HG03378 (cell line): ENCODE measurements around the gene VWA2.

Source experiments
- ATAC-seq: cut with Tn5 transposase; IDR thresholded peaks from one replicate; pipeline ENCODE4 v1.9.1; 2021; ENCODE audit warnings: mild to moderate bottlenecking, moderate library complexity; ENCODE audit not compliant: unreplicated experiment

Gene VWA2

GRCh38 chr10:114274616-114275453, 35.8 kb downstream of the VWA2 start:
- ATAC-seq, result no peak

DNA sequence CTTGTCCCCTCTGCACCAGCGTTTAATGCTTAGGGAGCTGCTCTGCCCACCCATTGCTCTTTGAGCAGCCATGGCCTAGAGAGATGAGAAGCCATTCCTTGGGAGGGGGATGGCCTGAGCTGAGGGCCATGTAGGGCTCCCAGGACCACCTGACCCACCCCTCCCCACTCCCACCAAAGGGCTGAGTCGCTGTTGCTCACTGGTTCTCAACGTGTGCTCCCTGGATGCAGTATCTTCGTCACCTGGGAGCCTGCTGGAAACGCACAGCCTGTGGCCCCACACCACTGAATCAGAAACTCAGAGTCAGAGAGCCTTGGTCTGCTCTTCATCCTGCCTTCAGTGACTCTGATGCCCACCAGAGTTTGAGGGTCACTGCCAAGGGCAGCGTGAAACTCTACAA, 37.0 kb downstream of the VWA2 start:
- no peak for ATAC-seq

- ATAC-seq, result no peak
Measured at GRCh38 chr10:114276671-114277070, 37.6 kb downstream of the VWA2 start.

DNA sequence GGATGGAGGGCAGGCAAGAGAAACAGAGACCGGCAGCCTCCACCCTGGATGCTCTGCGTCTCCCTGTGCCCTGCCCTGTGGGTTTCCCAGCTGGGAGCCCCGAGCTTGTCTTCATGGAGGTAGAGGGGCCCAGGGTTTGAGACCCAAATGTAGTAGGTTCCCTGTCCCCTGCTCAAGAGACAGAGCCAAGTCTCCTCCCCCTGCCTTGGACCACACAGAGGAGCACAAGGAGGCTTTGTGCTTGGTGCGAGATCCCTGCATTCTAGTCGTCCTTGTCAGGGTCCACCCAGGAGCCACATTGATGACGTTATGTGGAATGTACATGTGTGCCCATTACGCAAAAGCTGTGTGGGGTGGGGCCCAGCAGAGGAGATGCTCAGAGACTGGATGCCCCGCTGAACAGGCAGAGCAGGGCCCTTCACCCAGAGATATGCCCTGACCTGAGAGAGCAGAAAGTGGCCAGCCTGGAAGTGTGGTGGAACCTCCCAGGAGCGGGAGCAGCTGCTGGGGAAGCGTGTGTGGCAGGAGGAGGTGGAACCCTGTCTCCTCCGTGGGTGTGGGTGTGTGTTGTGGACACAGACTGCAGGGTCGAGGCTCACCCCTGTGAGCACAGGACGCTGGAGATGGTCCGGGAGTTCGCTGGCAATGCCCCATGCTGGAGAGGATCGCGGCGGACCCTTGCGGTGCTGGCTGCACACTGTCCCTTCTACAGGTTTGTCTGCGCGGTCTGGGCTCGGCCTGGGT, 39.3 kb downstream of the VWA2 start:
- ATAC-seq, result no peak

DNA sequence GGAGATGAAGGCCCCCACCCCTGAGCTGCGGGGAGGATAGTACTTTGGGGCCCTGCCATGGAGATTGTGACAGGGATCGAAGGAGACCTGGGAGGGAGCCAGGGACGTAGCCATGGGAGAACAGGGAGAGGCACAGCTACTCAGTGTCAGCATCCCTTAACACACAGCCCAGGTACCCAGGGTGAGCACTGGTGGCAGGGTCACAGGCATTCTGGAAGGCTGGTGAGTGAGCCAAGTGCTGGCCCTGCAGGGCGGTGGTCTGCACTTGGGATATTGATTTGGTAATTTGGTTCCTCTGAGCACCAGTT, 39.8 kb downstream of the VWA2 start:
- ATAC-seq, result no peak

- ATAC-seq, result no peak
Measured at GRCh38 chr10:114279289-114279688, 40.2 kb downstream of the VWA2 start.

- no peak for ATAC-seq
Measured at GRCh38 chr10:114279901-114280644, 41.0 kb downstream of the VWA2 start.

DNA sequence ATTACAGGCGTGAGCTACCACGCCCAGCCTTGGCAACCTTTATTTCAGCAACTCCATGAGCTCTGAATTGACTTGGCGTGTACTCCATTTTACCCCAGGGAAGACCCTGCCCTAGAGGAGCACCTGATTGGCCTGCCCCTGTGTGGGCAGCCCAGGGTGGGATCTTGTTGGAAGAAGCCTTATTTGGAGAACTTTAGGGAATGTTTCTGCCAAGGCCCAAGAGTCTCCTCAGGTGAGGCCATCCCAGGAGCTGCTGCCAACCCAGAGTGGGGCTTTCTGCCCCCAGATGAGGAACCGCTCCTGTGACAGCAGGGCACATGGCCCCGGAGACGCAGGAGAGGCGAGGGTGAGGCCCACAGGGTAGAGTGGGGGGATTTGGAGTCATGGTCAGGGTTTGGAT, 42.0 kb downstream of the VWA2 start:
- ATAC-seq, result no peak

DNA sequence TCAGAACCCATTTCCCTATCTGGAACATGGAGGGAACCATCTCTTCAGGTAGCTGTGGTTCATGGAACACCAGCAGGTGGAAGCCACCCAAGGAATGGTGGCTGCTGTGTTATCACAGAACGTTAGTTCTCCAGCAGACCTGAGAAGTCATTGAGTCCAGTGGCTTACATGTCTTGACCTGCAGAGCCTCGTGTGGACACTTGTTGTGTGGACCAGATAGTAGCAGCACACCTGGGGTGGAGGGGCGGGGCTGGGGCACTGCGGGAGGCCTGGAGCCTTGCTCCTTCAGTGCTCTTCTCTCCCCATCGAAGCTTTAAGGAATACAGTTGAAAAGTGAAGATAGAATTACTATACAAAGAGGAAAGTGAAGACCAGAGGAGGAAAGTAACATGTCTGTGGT, 42.4 kb downstream of the VWA2 start:
- no peak for ATAC-seq

DNA sequence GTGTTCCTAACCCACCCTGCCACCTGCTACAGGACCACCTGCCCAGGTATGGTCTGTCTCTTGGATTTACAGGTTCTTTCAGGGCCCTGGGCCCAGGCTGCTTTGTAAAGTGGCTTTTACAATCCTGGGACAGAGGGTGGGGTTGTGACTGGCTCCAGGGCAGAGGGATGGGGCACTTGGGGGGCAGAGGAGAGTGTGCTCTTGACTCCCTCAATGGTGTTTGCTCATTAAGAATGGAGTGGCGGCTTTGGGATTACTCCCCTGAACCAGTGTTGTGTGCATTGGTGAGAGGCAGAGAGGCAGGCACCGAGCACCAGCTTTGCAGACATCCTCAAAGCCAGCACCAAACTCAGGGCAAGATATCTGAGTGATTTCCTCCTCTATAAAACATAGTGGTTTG, 43.5 kb downstream of the VWA2 start:
- no peak for ATAC-seq

- ATAC-seq, result no peak
Measured at GRCh38 chr10:114283091-114283490, 44.0 kb downstream of the VWA2 start.

DNA sequence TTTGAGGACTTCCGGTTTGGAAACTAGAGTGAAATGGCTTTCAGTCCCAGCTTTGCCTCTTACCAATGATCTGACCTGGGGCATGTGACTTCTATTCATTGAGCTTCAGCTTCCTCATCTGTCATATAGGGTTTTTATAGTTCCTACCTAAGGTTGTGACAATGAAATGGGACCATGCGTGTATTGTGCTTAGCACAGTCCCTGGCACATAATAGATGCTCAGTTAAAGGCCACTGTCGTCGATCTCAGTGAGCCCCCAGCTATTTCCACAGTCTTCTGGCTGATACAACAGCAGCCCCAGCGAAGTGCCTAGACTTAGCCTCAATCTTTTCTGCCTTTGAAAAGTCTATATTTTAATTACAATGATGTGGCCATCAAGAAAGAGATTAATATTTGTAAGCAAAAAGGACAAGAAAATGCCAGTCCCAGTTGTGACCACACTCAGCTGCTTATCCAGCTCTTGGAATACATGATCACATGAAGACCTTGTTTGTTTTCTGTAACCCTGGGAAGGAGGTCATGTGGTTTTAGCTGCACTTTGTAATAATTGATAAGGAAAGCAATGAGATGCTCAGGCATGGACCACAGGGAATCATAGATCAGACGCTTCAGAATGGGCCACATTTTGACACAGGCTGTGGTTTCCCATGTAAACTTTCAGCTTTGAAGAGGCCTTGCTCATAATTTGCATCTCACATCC, 44.6 kb downstream of the VWA2 start:
- no peak for ATAC-seq

- ATAC-seq, result no peak
Measured at GRCh38 chr10:114284346-114285071, 45.5 kb downstream of the VWA2 start.

- ATAC-seq, result no peak
Measured at GRCh38 chr10:114285961-114286441, 46.9 kb downstream of the VWA2 start.

- no peak for ATAC-seq
Measured at GRCh38 chr10:114286921-114287320, 47.9 kb downstream of the VWA2 start.

DNA sequence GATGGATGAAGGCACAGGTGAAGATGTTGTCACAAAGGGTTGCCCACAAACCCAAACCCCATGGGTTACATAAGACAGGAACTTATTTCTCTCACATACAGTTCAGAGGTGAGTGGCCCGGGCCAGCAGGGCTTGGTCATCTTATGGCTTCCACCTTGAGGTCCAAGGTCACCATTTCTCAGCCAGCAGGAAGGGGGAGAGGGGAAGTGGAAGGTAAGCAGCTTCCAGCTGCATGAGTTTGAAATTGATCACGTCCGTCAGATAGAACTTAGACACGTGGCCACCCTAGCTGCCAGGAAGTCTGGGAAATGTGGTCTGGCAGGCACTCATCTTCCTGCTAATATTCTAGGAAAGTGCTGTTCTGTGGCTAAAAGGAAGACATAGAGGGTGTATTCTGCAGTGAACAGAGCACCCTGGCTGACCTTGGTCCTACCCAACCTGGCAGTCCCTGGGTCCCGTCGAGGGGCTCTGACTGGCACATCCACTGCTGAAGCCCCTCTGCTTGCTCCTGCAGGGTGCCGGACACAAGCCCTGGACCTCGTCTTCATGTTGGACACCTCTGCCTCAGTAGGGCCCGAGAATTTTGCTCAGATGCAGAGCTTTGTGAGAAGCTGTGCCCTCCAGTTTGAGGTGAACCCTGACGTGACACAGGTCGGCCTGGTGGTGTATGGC, 49.5 kb downstream of the VWA2 start:
- ATAC-seq, result no peak

- no peak for ATAC-seq
Measured at GRCh38 chr10:114289096-114289436, 50.0 kb downstream of the VWA2 start.

DNA sequence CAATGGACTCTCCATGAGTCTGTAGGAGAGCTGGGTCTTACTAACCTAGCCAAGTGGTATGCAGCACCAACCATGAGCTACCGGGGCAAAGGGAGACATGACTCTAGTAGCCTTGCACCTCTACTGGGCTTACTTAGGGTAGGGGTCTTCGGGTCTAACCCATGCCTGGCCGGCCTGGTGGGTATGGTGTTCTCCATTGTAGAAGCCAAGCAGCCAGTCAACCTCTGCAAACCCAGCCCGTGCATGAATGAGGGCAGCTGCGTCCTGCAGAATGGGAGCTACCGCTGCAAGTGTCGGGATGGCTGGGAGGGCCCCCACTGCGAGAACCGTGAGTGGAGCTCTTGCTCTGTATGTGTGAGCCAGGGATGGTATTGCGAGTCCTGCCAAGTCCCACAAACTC, 51.0 kb downstream of the VWA2 start:
- ATAC-seq, result no peak

DNA sequence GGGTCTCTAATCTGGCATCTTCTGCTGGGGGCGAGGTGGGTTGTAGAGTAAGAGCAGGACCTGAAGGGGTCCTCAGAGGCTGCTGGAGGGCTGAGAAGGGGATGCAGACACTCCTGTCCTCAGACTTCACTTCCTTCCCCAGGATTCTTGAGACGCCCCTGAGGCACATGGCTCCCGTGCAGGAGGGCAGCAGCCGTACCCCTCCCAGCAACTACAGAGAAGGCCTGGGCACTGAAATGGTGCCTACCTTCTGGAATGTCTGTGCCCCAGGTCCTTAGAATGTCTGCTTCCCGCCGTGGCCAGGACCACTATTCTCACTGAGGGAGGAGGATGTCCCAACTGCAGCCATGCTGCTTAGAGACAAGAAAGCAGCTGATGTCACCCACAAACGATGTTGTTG, 52.0 kb downstream of the VWA2 start:
- no peak for ATAC-seq

GRCh38 chr10:114291516-114291915, 52.5 kb downstream of the VWA2 start:
- no peak for ATAC-seq
